ENCODE data around the gene CDSN. TPM values are rescaled to one million over a fixed set of nuclear protein-coding genes. Genes with fewer than 3 reads are reported as not detected.

Gene CDSN
- total and polyA plus RNA-seq, 11 donors: 0.15 to 0.56 TPM; not detected in 9

- Histone ChIP-seq H3K4me1 (peaks cover 0 to 28% (median 21%) of the 10 kb centered on the region in 12 donors), H3K9me3 (no peaks in the 10 kb centered on the region), H3K4me3 (no peak overlapping the region), H3K27me3 (no peaks in the 10 kb centered on the region), H3K36me3 (no peaks in the 10 kb centered on the region), H3K27ac (no peak overlapping the region)
- intact Hi-C loops (cut with DNase I): no loop called here
- no peak for TF ChIP-seq CTCF (IDR thresholded peaks at IDR 0.05)
- no peak for TF ChIP-seq POLR2A (IDR thresholded peaks at IDR 0.05)
- DNase-seq: no peak
- ATAC-seq: no peak
- 73 to 85% (median 79%) methylated on average over 11 of the region's 11 CpGs for WGBS, 4 donors
These were observed 9.2 kb downstream of the CDSN start for GRCh38 chr6:31110825-31111582.

GRCh38 chr6:31107052-31107451, 13.2 kb downstream of the CDSN start:
- WGBS, 4 donors: 60 to 79% (median 65%) methylated on average over 4 of the region's 4 CpGs
- H3K27ac ChIP-seq: no peak overlapping the region
- TF ChIP-seq POLR2A (IDR thresholded peaks at IDR 0.05) (no peak), CTCF (IDR thresholded peaks at IDR 0.05) (no peak)
- no peaks in the 10 kb centered on the region for H3K36me3 ChIP-seq
- H3K9me3 ChIP-seq: no peaks in the 10 kb centered on the region
- no peak overlapping the region for H3K4me3 ChIP-seq
- DNase-seq (no peak), ATAC-seq (no peak)
- H3K27me3 ChIP-seq: no peaks in the 10 kb centered on the region
- intact Hi-C loops (cut with DNase I): no loop called here
- H3K4me1 ChIP-seq: no peaks in the 10 kb centered on the region

- no peaks in the 10 kb centered on the region for H3K36me3 ChIP-seq
- intact Hi-C loops (cut with DNase I): no loop called here
- ATAC-seq (no peak), DNase-seq (no peak)
- no peaks in the 10 kb centered on the region for H3K9me3 ChIP-seq
- no peak overlapping the region for H3K4me3 ChIP-seq
- no peak overlapping the region for H3K27ac ChIP-seq
- no peaks in the 10 kb centered on the region for H3K4me1 ChIP-seq
- WGBS, 4 donors: 89 to 99% (median 96%) methylated on average over 2 of the region's 2 CpGs
- TF ChIP-seq POLR2A (IDR thresholded peaks at IDR 0.05) (no peak), CTCF (IDR thresholded peaks at IDR 0.05) (no peak)
- H3K27me3 ChIP-seq: no peaks in the 10 kb centered on the region
These were observed 17.1 kb downstream of the CDSN start for GRCh38 chr6:31103136-31103535.

GRCh38 chr6:31098449-31098938, 21.8 kb downstream of the CDSN start:
- TF ChIP-seq POLR2A (IDR thresholded peaks at IDR 0.05): no peak
- TF ChIP-seq CTCF (IDR thresholded peaks at IDR 0.05): no peak
- no peaks in the 10 kb centered on the region for H3K36me3 ChIP-seq
- 84 to 97% (median 94%) methylated on average over 4 of the region's 4 CpGs for WGBS, 4 donors
- DNase-seq (no peak), ATAC-seq (no peak)
- no peaks in the 10 kb centered on the region for H3K27me3 ChIP-seq
- no peak overlapping the region for H3K27ac ChIP-seq
- H3K4me1 ChIP-seq: peaks cover 0 to 16% (median 7%) of the 10 kb centered on the region in 12 donors
- no peak overlapping the region for H3K4me3 ChIP-seq
- H3K9me3 ChIP-seq: no peaks in the 10 kb centered on the region
- intact Hi-C loops (cut with DNase I): no loop called here

Measured in heart left ventricle (tissue), 16 donors.